ENCODE results near the gene NOL4L. TPM values are rescaled to one million over a fixed set of nuclear protein-coding genes. Genes with fewer than 3 reads are reported as not detected.

Gene NOL4L
- total and polyA plus RNA-seq, 9 donors = 3.3 to 17.1 (median 10.6) TPM

- intact Hi-C loops (cut with DNase I) = no loop called here
- DNase-seq = peak in 2 of 5 donors; percentile 37 to 42
Measured at GRCh38 chr20:32574296-32575226, 10.6 kb downstream of the NOL4L start.

GRCh38 chr20:32573167-32573851, 11.8 kb downstream of the NOL4L start:
- H3K9me3 ChIP-seq = no peaks in the 10 kb centered on the region
- H3K27ac ChIP-seq = no peak overlapping the region
- H3K4me3 ChIP-seq = no peak overlapping the region
- intact Hi-C loops (cut with DNase I) = no loop called here
- H3K36me3 ChIP-seq = no peaks in the 10 kb centered on the region
- no peaks in the 10 kb centered on the region for H3K27me3 ChIP-seq
- TF ChIP-seq EP300 (IDR thresholded peaks at IDR 0.05) (no peak), CTCF (IDR thresholded peaks at IDR 0.05) (no peak), POLR2A (IDR thresholded peaks at IDR 0.05) (no peak)
- H3K4me1 ChIP-seq (ENCODE audit: insufficient read depth) = no peaks in the 10 kb centered on the region
- no peak for DNase-seq
- WGBS, 3 donors = 83 to 91% (median 89%) methylated on average over 6 of the region's 6 CpGs

More at GRCh38 chr20:32574296-32575226, 10.6 kb downstream of the NOL4L start:
- WGBS, 3 donors = 37 to 39% (median 37%) methylated on average over 34 of the region's 34 CpGs
- H3K4me1 ChIP-seq (ENCODE audit: insufficient read depth) = no peaks in the 10 kb centered on the region
- TF ChIP-seq EP300 (IDR thresholded peaks at IDR 0.05) (no peak), POLR2A (IDR thresholded peaks at IDR 0.05) (no peak), CTCF (IDR thresholded peaks at IDR 0.05) (no peak)
- H3K4me3 ChIP-seq = no peak overlapping the region
- no peaks in the 10 kb centered on the region for H3K9me3 ChIP-seq
- no peak overlapping the region for H3K27ac ChIP-seq
- no peaks in the 10 kb centered on the region for H3K36me3 ChIP-seq
- no peaks in the 10 kb centered on the region for H3K27me3 ChIP-seq

- no peaks in the 10 kb centered on the region for H3K4me1 ChIP-seq (ENCODE audit: insufficient read depth)
- H3K9me3 ChIP-seq = no peaks in the 10 kb centered on the region
- no peak overlapping the region for H3K27ac ChIP-seq
- 86 to 92% (median 88%) methylated on average over 15 of the region's 15 CpGs for WGBS, 3 donors
- H3K36me3 ChIP-seq = no peaks in the 10 kb centered on the region
- TF ChIP-seq POLR2A (IDR thresholded peaks at IDR 0.05) = no peak
- TF ChIP-seq CTCF (IDR thresholded peaks at IDR 0.05) = no peak
- TF ChIP-seq EP300 (IDR thresholded peaks at IDR 0.05) = no peak
- H3K27me3 ChIP-seq = no peaks in the 10 kb centered on the region
- intact Hi-C loops (cut with DNase I) = no loop called here
- no peak overlapping the region for H3K4me3 ChIP-seq
- no peak for DNase-seq
Measured at GRCh38 chr20:32572271-32572968, 12.7 kb downstream of the NOL4L start.

GRCh38 chr20:32571566-32571965, 13.6 kb downstream of the NOL4L start:
- no peak overlapping the region for H3K27ac ChIP-seq
- H3K9me3 ChIP-seq = no peaks in the 10 kb centered on the region
- no peaks in the 10 kb centered on the region for H3K36me3 ChIP-seq
- H3K4me1 ChIP-seq (ENCODE audit: insufficient read depth) = no peaks in the 10 kb centered on the region
- intact Hi-C loops (cut with DNase I) = no loop called here
- no peak overlapping the region for H3K4me3 ChIP-seq
- no peak for TF ChIP-seq POLR2A (IDR thresholded peaks at IDR 0.05)
- TF ChIP-seq CTCF (IDR thresholded peaks at IDR 0.05) = no peak
- no peak for TF ChIP-seq EP300 (IDR thresholded peaks at IDR 0.05)
- H3K27me3 ChIP-seq = no peaks in the 10 kb centered on the region
- 82 to 88% (median 86%) methylated on average over 8 to 9 of the region's 9 CpGs for WGBS, 3 donors
- no peak for DNase-seq
